HG03342 (cell line): ENCODE measurements around the gene TMEM116.
"Not testable (repeated sequence)": the region's sequence is repeated elsewhere in the genome, so short reads cannot be mapped to it uniquely, and the experiment has no call there.

ENCODE experiments used
- ATAC-seq: cut with Tn5 transposase; IDR thresholded peaks from one replicate; pipeline ENCODE4 v1.9.1; 2021; ENCODE audit warnings: mild to moderate bottlenecking, moderate library complexity; ENCODE audit not compliant: unreplicated experiment

The TMEM116 gene

DNA sequence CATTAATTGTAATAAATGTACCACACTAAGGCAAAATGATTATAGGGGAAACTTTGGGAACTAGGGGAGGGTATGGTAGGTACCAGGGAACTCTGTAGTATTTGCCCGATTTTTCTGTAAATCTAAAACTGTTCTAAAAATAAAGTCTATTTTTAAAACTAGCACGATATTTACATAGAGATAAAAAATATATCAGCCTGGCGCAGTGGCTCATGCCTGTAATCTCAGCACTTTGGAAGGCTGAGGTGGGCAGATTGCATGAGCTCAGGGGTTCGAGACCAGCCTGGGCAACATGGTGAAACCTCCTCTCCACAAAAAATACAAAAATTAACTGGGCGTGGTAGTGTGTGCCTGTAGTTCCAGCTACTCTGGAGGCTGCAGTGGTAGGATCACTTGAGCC, 32.4 kb downstream of the TMEM116 start:
- ATAC-seq, result no peak

DNA sequence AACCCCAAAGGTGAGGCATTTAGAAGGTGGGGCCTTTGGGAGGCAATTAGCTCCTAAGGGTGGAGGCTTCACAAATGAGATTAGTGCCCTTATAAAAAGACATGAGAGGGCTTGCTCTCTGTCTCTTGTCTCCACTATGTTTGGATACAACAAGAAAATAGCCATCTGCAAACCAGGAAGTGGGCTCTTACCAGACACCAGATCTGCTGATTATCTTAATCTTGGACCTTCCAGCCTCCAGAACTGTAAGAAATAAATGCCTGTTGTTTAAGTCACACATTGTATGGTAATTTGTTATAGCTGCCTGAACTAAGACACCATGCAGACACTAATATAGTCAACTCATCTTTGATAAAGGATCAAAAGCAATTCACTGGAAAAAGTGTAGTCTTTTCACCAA, 34.4 kb downstream of the TMEM116 start:
- no peak for ATAC-seq

DNA sequence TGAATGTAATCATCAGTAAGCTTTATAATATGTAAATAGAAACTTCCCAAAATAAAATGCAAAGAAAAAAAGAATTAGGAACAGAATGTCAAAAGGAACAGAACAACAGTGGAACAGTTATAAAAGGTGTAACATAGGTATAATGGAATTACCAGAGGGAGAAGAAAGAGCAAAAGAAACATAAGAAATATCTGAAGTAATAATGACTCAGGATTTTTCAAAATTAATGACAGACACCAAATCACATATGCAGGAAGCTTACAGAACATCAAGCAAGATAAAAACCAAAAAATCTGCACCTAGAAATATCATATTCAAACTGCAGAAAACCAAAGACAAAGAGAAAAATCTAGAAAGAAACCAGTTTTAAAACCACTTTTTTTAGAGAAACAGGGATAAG, 36.1 kb downstream of the TMEM116 start:
- ATAC-seq, result no peak

DNA sequence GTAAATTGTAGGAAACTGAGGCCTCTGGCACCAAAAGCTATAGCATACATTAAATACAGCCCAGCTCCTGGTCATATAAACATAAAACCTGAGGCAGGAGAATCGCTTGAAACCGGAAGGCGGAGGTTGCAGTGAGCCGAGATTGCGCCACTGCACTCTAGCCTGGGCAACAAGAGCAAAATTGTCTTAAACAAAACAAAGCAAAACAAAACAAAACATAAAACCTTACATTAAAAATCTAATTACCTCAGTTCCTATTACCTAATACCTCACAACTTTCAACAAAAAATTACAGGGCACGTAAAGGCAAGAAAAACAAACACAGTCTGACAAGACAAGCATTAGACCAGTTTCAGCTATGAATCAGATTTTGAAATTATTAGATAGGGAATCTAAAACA, 36.7 kb downstream of the TMEM116 start:
- ATAC-seq, result no peak

DNA sequence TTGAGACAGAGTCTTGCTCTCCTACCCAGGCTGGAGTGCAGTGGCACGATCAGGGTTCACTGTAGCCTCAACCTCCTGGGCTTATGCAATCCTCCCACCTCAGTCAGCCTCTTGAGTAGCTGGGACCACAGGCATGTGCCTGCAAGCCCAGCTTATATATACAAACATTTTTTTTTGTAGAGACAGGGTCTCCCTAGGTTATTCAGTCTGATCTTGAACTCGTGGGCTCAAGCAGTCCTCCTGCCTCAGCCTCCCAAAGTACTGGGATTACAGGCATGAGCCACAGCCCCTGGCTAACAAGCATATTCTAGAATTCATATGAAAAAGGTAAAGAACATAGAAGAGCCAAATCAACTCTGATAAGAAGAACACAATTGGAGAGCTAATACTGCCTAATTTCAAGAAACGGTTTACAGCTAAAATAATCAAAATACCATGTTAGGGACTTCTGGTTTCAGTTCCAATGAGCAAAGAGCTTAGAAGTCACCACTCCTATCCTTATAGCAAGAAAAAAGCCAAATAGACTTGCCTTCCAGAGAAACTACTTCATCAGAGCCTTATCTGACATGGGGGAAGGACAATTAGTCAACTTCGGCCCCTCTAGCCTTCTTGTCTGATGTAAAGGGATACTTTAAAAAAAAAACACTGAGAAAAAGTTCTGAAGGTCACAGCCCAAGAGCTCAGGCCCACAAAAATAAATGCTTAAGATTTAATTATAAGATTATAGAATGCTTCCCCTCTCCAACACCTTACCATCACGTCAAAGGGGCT, 37.6 kb downstream of the TMEM116 start:
- no peak for ATAC-seq

DNA sequence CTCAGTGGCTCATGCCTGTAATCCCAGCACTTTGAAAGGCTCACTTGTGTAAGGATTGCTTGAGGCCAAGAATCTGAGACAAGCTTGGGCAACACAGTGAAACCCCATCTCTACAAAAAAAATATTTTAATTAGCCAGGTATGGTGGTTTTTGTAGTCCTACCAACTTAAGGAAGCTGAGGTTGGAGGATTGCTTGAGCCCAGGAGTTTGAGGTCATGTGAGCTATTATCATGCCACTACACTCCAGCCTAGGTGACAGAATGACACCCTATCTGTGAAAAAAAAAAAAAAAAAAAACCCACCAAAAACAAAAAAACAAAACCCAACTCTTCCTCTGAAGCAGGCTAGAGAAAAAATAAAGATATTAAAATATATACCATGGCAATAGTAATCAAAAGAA, 41.2 kb downstream of the TMEM116 start:
- no peak for ATAC-seq

DNA sequence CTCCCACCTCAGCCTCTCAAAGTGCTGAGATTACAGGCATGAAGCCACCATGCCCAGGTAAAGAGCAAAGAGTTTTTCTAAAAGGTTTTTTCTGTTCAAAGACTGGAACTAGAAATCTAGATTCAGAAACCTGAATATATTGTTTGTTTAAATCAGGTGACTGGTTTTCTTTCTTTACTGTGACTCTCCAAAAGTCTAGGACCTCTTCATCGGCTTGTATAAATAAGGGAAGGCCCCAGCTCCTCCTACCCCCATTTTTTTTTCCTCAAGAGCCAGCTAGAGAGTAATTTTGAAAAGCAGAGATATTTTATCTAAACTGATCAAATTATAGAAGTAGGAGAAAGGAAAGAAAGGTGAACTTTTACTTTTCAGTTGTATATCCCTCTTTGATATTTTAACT, 48.0 kb downstream of the TMEM116 start:
- ATAC-seq, result no peak

DNA sequence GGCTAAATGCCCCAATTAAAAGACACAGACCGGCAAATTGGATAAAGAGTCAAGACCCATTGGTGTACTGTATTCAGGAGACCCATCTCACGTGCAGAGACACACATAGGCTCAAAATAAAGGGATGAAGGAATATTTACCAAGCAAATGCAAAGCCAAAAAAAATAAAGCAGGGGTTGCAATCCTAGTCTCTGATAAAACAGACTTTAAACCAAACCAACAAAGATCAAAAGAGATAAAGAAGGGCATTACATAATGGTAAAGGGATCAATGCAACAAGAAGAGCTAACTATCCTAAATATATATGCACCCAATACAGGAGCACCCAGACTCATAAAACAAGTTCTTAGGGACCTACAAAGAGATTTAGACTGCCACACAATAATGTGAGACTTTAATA, 53.4 kb downstream of the TMEM116 start:
- not testable (repeated sequence) for ATAC-seq

DNA sequence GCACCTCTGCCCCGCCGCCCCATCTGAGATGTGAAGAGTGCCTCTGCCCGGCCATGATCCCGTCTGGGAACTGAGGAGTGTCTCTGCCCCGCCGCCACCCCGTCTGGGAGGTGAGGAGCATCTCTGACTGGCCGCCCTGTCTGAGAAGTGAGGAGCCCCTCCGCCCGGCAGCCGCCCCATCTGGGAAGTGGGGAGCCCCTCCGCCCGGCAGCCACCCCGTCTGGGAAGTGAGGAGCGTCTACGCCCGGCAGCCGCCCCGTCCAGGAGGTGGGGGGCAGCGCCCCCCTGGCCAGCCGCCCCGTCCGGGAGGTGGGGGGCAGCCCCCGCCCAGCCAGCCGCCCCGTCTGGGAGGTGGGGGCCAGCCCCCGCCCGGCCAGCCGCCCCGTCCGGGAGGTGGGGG, 55.7 kb downstream of the TMEM116 start:
- ATAC-seq, result not testable (repeated sequence)

DNA sequence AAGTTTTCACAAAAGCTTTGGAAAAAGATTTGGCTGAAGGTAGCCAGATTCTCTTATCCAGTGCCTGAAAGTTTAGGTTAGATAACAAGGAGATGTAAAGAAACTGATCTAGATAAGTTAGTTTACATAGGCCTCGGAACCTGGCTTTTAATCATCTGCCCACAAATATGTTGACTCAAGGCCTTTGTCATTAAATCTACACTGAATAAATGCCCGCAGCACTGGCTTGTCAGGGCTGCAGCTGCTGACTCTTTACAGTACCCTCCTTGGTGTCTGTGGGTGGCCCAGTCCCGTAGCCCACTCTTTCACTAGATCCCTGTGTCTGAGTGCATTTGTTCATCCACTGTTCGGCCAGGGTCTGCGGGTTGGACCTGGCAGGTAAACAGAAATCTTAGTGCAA, 58.0 kb downstream of the TMEM116 start:
- ATAC-seq, result no peak

DNA sequence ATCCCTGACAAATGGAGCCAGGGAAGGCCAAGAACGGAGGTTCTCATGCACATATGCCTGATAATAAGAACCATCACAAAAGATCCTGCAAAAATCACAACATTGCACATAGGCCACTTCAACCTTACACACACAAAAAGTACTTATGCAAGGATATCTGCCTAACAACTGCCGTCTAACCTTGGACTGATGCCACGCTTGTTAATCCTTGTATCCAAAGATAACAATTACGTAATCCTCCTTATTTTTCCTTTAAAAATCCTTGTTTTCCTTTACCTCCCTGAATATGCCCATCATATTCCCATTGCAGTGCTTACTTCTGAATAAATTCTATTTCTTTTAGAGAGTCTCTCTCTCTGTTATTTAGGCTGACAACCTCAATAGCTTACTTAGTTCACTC, 59.5 kb downstream of the TMEM116 start:
- ATAC-seq, result no peak

DNA sequence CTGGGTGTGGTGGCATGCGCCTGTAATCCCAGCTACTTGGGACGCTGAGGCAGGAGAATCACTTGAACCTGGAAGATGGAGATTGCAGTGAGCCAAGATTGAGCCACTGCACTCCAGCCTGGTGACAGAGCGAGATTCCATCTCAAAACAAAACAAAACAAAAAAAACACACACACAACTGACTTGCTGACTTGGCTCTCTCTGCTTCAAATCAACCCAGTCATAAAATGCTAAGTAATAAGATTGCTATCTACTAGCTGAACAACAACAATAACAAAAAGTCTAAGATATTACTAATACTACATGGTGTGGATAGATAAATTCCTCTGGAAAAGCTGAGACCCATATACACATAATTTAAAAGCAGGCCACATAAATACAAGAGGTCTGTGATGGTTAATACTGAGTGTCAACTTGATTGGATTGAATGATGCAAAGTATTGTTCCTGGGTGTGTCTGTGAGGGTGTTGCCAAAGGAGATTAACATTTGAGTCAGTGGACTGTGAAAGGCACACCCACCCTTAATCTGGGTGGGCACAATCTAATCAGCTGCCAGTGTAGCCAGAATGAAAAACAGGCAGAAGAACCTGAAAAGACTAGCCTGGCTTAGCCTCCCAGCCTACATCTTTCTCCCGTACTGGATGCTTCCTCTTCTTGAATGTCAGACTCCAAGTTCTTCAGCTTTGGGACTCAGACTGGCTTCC, 60.7 kb downstream of the TMEM116 start:
- ATAC-seq, result not testable (repeated sequence)

DNA sequence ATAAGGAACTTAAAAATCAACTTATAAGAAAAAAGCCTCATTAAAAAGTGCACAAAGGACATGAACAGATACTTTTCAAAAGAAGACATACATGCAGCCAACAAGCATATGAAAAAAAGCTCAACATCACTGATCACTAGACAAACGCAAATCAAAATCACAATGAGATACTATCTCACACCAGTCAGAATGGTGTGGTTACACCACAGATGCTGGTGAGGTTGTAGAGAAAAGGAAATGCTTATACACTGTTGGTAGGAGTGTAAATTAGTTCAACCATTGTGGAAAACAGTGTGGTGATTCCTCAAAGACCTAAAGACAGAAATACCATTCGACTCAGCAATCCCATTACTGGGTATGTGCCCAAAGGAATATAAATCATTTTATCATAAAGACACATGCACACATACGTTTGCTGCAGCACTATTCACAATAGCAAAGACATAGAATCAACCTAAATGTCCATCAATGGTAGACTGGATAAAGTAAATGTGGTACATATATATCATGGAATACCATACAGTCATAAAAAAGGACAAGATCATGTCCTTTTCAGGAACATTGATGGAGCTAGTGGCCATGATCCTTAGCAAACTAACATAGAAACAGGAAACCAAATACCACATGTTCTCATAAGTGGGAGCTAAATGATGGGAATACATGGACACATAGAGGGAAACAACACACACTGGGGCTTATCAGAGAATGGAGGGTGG, 61.8 kb downstream of the TMEM116 start:
- not testable (repeated sequence) for ATAC-seq

DNA sequence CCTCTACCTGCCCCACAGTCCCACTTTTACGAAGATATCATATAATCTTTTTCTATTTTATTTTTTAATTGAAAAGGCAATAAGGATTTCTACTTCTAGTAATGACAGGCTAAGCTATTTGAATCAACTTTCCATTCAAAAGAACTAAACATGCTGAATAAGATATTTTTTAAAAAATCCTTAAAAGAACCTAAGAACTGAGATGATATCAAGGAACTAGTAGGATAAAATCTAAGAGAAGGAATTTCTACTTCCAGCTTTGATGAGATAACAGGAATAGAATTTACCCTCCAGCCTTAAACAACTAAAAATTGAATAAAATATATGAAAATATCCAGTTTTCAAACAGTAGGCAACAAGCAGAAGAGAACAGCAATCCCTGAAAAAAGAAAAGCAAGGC, 69.0 kb downstream of the TMEM116 start:
- ATAC-seq, result no peak

DNA sequence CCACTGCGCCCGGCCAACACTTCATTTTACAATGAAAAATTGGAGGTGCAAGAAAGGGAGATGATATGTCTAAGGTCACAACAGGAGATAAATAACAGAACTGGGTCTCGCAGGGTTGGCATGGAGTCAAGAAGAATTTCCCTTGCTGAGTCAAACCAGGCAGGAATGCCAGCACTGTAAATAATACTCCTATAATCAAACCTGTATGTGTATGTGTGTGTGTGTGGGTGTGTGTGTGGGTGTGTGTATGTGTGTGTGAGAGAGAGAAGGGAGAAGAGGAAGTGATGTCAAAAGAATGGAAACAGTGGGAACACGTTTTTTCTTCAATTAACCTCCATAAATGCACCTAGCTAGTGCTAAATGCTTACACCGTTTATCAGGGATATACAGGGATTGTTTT, 70.4 kb downstream of the TMEM116 start:
- no peak for ATAC-seq

DNA sequence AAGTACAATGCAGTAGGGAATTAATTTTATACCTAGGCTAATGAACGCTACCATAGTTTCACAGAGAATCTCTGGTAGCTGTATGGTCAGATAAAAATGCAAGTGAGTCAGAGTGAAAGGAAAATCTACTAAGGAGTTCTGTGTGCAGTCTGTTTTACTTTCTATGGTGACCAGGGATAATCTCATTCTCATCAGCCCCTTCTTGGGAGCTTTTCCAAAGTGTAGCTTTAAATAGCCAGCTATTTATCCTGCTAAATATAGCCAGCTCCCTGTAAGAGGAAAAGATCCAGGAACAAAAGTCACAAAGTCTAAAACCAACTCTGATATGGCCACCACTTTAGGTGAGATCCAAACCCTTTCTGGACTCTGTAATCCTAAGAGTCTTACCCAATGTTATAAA, 75.5 kb downstream of the TMEM116 start:
- no peak for ATAC-seq

DNA sequence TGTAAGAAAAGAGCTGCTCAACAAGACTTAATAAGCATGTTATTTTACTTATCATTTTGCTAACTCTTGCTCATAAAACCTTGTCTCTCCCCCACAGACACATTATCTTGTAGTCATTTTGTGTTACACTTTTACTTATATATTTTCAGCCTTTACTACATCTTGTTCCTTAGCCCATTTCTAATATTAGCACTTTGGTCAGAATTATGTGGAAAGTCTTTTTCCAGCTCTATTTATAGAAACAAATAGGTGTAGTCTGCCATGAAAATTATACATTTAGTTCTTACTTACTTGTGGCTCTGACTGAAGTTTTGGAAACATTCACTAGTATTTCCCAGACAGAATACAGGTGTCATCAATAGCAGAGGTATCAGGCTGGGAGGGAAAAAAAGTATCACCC, 76.1 kb downstream of the TMEM116 start:
- ATAC-seq, result no peak

DNA sequence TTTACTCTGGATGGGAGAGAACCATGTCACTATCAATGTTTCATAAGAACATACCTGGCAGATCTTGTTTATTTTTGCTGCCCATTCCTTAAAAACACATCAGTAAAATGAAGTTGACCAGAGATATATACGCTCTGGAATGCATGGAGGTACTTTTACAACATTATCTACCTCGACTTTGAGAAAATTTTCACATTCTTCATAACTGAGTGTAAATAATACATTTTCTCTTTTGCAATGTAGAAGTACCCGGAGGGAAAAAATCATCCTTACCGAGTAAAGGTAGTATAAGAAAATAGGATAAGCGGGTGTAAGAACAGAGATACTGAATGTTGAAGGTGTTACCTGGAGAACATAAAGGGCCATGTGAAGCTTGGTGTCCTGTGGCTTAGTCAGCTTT, 80.7 kb downstream of the TMEM116 start:
- ATAC-seq, result no peak

DNA sequence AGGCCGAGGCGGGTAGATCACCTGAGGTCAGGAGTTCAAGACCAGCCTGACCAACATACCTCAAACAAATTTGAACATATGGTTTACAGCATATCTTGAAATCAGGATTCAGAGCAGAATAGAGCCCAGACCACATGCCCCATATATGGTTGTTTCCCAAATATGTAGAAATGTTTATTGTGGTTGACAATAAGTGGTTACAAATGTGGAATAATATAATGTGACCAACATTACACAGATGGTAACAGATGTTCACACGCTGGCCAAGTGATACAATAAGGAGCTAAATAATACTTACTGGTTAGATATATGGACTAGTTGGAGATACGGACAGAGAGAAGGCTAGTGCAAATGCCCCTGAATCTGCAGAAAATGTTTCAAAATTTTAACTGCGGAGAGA, 85.6 kb downstream of the TMEM116 start:
- ATAC-seq, result no peak

DNA sequence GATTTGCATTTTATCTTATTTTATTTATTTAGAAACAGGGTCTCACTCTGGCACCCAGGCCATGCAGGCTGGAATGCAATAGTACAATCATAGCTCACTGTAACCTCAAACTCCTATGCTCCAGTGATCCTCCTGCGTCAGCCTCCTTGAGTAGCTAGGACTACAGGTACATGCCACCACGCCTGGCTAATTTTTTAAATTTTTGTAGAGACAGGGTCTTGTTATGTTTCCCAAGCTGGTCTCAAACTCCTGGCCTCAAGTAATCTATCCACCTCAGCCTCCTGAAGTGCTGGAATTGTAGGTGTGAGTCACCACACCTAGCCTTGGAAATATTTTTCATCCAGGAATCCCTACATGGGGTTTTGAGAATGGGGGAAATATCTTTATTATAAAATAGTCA, 86.3 kb downstream of the TMEM116 start:
- no peak for ATAC-seq

DNA sequence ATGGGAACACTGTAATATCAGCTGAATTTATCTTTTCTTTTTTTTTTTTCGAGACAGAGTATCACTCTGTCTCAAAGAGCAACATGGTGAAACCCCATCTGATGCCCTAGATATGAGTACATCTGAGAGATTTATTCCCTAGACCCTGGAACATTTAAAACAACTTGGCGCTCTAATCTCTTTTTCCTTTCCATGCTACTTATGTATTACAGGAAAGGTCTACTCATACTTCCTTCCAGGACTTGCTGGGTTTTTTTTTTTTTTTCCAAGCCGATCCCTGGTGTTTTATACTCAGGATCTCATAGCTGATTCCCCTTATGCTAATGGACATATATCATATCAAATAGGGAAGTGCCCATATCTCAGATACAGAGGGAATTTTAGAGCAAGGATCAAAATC, 87.8 kb downstream of the TMEM116 start:
- ATAC-seq, result no peak

DNA sequence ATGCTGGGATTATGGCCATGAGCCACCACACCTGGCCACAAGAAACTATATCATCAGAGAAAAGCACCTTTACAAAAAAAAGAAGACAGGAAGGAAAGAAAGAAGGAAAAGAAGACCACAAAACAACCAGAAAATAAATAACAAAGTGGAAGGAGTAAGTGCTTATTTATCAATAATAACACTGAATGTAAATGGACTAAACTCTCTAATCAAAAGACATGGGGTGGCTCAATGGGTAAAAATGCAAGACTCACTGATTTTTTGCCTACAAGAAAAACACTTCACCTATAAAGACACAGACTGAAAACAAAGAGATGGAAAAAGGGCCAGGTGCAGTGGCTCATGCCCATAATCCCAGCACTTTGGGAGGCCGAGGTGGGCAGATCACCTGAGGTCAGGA, 105.2 kb downstream of the TMEM116 start:
- ATAC-seq, result no peak
